HG02571 (cell line): Measurements from ENCODE around the gene SV2A.
"Not testable (repeated sequence)": the region's sequence is repeated elsewhere in the genome, so short reads cannot be mapped to it uniquely, and the experiment has no call there.

Experiments
- ATAC-seq: cut with Tn5 transposase; IDR thresholded peaks from one replicate; pipeline ENCODE4 v1.9.1; 2021; ENCODE audit warnings: mild to moderate bottlenecking, moderate library complexity; ENCODE audit not compliant: unreplicated experiment

Gene SV2A

DNA sequence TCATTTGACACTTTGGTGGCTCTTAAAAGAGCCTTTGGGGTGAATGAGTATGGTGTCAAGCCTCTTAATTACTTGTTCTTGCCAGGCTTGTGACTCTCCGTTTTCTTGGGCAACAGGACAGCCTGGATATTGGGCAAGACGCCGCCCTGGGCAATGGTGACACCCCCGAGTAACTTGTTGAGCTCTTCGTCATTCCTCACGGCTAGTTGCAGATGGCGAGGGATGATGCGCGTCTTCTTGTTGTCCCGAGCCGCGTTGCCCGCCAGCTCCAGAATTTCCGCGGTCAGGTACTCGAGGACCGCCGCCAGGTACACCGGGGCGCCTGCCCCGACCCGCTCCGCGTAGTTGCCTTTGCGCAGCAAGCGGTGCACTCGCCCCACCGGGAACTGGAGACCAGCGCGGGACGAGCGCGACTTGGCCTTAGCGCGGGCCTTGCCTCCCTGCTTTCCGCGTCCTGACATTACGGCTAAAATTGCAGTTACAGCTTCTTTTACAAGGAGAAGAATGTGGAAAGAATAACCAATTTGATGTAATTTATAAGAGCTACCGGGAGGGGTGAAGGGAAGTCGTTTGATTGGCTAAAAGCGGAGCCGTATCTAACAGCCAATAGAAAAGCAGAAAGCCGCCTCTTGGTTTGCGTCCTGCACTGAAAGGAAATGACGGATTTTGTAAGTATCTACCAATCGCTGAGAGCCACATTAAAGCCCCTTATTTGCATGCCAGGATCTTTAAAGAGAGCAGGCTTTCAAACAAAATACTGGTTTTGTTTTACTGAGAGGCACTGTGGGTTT is 30.0 kb downstream of the SV2A start:
- ATAC-seq: peak; percentile 47

- ATAC-seq: not testable (repeated sequence)
Observed at GRCh38 chr1:149887196-149887455, 30.5 kb downstream of the SV2A start.

DNA sequence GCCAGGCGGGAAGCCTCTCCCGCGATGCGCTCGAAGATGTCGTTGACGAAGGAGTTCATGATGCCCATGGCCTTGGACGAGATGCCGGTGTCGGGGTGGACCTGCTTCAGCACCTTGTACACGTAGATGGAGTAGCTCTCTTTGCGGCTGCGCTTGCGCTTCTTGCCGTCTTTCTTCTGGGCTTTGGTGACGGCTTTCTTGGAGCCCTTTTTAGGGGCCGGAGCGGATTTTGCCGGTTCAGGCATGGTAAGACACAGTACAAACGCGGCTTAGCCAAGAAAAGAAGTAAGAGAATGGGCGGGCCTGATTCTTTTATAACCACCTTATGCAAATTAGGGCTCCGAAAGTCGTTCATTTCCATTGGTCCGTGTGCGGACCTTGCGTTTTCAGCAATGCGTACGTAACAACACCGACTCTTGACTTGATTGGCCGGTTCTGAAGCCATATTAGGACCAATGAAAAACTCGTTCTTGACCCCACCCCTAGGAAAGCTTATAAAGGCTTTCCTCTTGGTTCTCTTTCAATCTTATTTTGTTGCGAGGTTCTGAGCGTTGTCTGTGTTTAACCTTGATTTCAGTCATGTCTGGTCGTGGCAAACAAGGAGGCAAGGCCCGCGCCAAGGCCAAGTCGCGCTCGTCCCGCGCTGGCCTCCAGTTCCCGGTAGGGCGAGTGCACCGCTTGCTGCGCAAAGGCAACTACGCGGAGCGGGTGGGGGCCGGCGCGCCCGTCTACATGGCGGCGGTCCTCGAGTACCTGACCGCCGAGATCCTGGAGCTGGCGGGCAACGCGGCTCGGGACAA is 31.0 kb downstream of the SV2A start:
- ATAC-seq: peak; percentile 60

DNA sequence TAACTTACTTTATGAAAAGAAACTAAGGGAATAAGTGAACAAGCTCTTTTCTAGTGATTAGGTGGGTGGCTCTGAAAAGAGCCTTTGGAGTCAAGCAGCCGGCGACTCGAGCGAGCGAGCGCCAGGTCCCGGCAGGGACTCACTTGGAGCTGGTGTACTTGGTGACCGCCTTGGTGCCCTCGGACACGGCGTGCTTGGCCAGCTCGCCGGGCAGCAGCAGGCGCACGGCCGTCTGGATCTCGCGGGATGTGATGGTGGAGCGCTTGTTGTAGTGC is 31.6 kb downstream of the SV2A start:
- not testable (repeated sequence) for ATAC-seq

GRCh38 chr1:149885339-149886120 is 32.1 kb downstream of the SV2A start:
- ATAC-seq: no peak

- ATAC-seq: no peak
Observed at GRCh38 chr1:149884433-149885338, 33.0 kb downstream of the SV2A start.

DNA sequence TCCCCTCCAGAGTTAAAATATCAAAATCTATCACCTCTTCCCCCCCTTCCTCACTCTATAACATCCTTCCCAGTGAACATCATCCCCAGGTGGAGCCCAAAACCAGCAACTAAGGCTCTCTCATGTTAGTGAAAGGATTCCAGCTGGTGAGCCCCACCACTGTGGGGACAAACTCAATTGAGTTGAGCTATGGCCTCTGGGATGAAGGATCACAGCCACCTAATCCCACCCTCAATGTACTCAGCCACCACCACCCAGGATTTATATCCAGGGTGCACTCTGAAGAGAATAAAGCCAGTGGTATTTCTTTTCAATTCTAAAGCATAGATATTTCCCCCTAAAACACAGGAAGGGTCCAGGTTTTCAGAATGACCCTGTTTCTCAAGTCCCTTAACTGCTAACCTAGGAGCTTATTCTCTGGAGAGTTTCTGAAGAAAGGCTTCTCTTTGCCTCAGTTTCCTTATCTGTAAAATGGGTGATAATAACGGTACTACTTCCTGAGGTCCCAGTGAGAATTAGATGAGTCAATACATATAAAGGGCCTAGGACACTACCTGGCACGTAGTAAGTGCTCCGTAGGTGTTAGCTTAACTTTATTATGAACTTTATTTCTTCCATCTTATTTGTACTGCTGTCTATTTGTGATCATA is 33.9 kb downstream of the SV2A start:
- ATAC-seq: no peak

- ATAC-seq: no peak
Observed at GRCh38 chr1:149881876-149882275, 35.8 kb downstream of the SV2A start.

GRCh38 chr1:149879556-149879955 is 38.1 kb downstream of the SV2A start:
- no peak for ATAC-seq

GRCh38 chr1:149877211-149877946 is 40.3 kb downstream of the SV2A start:
- ATAC-seq: no peak

DNA sequence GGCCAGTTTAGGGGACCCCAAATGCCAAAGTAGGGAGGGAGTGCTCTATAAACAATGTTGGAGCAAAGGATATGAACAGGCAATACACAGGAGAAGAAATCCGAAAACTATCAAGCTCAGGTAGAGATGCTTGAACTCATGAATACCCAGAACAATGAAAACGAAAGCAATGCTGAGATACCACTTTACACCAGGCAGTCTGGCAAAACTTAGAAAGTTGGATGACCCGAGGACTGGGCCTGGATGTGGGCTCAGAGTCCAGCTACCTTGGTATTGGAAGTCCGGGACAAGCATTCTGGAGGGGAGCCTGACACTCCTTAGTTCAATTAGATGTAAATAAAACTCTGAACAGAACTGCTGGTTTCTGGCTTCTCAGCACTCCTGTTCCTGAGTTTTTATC is 44.6 kb downstream of the SV2A start:
- not testable (repeated sequence) for ATAC-seq

GRCh38 chr1:149866887-149867286 is 50.8 kb downstream of the SV2A start:
- not testable (repeated sequence) for ATAC-seq

DNA sequence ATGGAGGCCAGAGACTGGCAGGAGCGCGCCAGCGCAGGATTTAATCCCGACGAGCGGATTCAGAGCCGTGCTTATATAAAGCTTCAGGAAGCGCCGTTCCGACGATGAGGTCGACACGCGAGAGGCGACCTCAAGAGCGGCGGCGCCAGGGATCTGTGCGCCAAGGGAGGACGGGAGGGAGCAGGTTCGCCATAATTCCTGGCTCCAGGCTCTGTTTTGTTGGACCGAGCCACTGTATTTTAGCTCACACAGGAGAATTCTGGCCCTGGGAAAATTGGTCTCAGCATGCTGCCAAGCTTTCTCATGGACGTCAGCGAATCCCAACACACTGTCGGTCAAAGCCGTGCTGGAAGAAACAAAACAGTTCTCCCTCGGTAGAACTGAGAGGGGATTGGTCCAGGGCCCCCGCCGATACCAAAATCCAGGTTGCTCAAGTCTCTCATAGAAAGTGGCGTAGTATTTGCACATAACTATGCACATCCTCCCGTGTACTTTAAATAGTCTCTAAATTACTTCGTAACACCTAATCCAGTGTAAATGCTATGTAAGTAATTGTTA is 56.1 kb downstream of the SV2A start:
- ATAC-seq: peak; percentile 1

DNA sequence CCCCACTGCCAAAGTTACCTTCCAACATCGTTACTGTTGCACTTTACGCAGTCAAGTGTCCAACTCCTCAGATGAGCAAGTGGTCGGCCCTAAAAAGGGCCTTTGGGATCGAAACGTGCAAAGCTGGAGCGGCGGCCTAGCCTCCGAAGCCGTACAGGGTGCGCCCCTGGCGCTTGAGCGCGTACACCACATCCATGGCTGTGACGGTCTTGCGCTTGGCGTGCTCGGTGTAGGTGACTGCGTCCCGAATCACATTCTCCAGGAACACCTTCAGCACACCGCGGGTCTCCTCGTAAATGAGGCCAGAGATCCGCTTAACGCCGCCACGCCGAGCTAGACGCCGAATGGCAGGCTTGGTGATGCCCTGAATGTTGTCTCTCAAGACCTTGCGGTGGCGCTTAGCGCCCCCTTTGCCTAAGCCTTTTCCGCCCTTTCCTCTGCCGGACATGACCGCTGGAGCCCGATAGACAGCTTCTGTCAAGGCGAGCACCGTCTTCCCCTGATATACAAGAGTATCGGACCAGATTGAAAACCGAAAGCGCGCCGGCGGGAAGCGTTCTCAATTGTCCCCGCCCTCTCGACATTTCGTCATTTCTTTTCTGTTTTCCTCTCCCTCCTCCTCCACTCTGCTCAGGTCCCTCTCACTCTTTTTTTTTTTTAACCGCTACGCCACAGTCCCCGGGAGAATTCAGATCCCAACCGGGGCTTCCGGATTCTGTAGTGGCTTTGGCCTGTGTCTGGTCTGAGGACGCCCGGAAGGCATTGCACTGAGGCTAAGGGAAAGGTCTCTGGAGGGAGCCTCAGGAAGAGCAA is 56.8 kb downstream of the SV2A start:
- peak; percentile 62 for ATAC-seq

DNA sequence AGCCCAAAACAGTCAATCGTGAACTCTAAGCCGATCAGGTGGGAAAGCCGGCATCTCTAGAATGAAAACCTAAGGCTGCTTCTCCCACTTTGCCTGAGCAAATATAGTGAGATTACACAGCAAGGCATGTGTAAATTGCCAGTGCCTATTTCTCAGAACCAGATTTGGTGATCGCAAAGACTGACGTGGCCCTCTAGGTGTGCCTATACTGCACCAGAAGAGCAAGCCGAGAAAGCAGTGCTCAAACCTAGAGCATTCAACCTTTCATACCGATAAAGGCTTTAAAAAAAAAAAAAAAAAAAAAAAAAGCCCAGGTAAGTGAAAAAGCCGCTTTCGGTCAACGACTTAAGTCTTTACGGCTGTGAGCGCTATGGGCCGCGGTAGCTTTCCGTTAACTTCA is 57.4 kb downstream of the SV2A start:
- ATAC-seq: peak; percentile 7
